GM23338 (cell line): ENCODE results near the gene BANK1. TPM values are rescaled to one million over a fixed set of nuclear protein-coding genes. Genes with fewer than 3 reads are reported as not detected.

Source experiments
- ATAC-seq: fragments of 200-7000 bp; cut with Tn5 transposase; 3 replicates; pipeline ENCODE4 v1.9.1; 2020
- DNase-seq: peaks from one replicate; pipeline ENCODE4 v3.0.0-alpha.2; 2015; ENCODE audit warnings: low spot score
- H2AFZ ChIP-seq: fragments of 200-600 bp; sonication (generic); 2 replicates; pipeline ENCODE4 v1.8.0; 2016; ENCODE audit warnings: antibody characterized with exemption, mild to moderate bottlenecking, moderate library complexity
- H3F3A ChIP-seq: fragments of 200-600 bp; sonication (generic); replicated peaks from 2 replicates; pipeline ENCODE4 v1.8.0; 2017; ENCODE audit warnings: antibody characterized with exemption, mixed run types, low read depth
- H3K27ac ChIP-seq: fragments of 200-600 bp; sonication (generic); 2 replicates; pipeline ENCODE4 v1.6.1; 2016; ENCODE audit warnings: low read depth
- H3K27me3 ChIP-seq: fragments of 200-600 bp; sonication (generic); 2 replicates; pipeline ENCODE4 v1.8.0; 2016; ENCODE audit warnings: mild to moderate bottlenecking, mixed run types, moderate library complexity; ENCODE audit not compliant: insufficient read depth
- H3K36me3 ChIP-seq: fragments of 200-600 bp; sonication (generic); 2 replicates; pipeline ENCODE4 v1.8.0; 2016; ENCODE audit warnings: mild to moderate bottlenecking; ENCODE audit not compliant: insufficient read depth
- H3K4me1 ChIP-seq: fragments of 200-600 bp; sonication (generic); 2 replicates; pipeline ENCODE4 v1.8.0; 2016; ENCODE audit warnings: mild to moderate bottlenecking, moderate library complexity; ENCODE audit not compliant: insufficient read depth
- H3K4me2 ChIP-seq: fragments of 200-600 bp; sonication (generic); 2 replicates; pipeline ENCODE4 v1.7.1; 2017; ENCODE audit warnings: mixed run types
- H3K4me3 ChIP-seq: fragments of 200-600 bp; sonication (generic); 2 replicates; pipeline ENCODE4 v1.6.1; 2016; ENCODE audit warnings: mixed run types
- H3K79me2 ChIP-seq: fragments of 200-600 bp; sonication (generic); replicated peaks from 2 replicates; pipeline ENCODE4 v1.8.0; 2017; ENCODE audit warnings: mild to moderate bottlenecking; ENCODE audit not compliant: insufficient read depth
- H3K9me2 ChIP-seq: fragments of 200-600 bp; sonication (generic); 2 replicates; pipeline ENCODE4 v1.8.0; 2017; ENCODE audit not compliant: insufficient read depth
- H4K20me1 ChIP-seq: fragments of 200-600 bp; sonication (generic); replicated peaks from 2 replicates; pipeline ENCODE4 v1.8.0; 2017; ENCODE audit warnings: mild to moderate bottlenecking; ENCODE audit not compliant: insufficient read depth
- H3K27ac Mint-ChIP-seq: 2 replicates; pipeline ENCODE4 v1.8.0; 2020; ENCODE audit warnings: inconsistent platforms, mild to moderate bottlenecking, moderate library complexity, mixed read lengths
- H3K27me3 Mint-ChIP-seq: 3 replicates; pipeline ENCODE4 v1.8.0; 2022; ENCODE audit warnings: low read depth, mild to moderate bottlenecking, moderate library complexity, mixed read lengths, inconsistent platforms; ENCODE audit not compliant: insufficient read depth, poor library complexity
- H3K36me3 Mint-ChIP-seq: 3 replicates; pipeline ENCODE4 v1.8.0; 2021; ENCODE audit warnings: low read depth, mild to moderate bottlenecking, inconsistent platforms, moderate library complexity, mixed read lengths
- H3K4me1 Mint-ChIP-seq: 3 replicates; pipeline ENCODE4 v1.8.0; 2020; ENCODE audit warnings: mild to moderate bottlenecking, inconsistent platforms, mixed read lengths
- H3K4me3 Mint-ChIP-seq: 3 replicates; pipeline ENCODE4 v1.8.0; 2021; ENCODE audit warnings: moderate library complexity, mild to moderate bottlenecking, inconsistent platforms, mixed read lengths
- H3K9me3 Mint-ChIP-seq: 3 replicates; pipeline ENCODE4 v1.8.0; 2020; ENCODE audit warnings: moderate library complexity, mild to moderate bottlenecking, inconsistent platforms, mixed read lengths
- CREB1 ChIP-seq: fragments of 250-450 bp; sonication (Bioruptor Pico); IDR thresholded peaks from 2 replicates; pipeline ENCODE4 v1.5.0; 2020; ENCODE audit warnings: low read depth, mild to moderate bottlenecking, moderate library complexity
- CTCF ChIP-seq, 2 experiments: fragments of 200-600 bp in 1 of 2; sonication (generic) in 1 of 2; conservative IDR thresholded peaks; 2 replicates each; pipeline versions ENCODE4 v1.5.1 to v1.6.1; 2016 to 2017; ENCODE audit warnings: antibody characterized with exemption in 2 of 2, low read depth in 2 of 2, mild to moderate bottlenecking in 2 of 2, moderate library complexity in 1 of 2
- JUNB ChIP-seq: IDR thresholded peaks from one replicate; pipeline ENCODE4 v1.6.1; 2016; ENCODE audit warnings: antibody characterized with exemption; ENCODE audit not compliant: unreplicated experiment
- NANOG ChIP-seq: IDR thresholded peaks from 2 replicates; pipeline ENCODE4 v1.6.1; 2016; ENCODE audit warnings: antibody characterized with exemption, borderline replicate concordance
- POLR2AphosphoS5 ChIP-seq: IDR thresholded peaks from 2 replicates; pipeline ENCODE4 v1.6.1; 2016; ENCODE audit warnings: antibody characterized with exemption, low read depth
- REST ChIP-seq: IDR thresholded peaks from one replicate; pipeline ENCODE4 v1.6.1; 2018; ENCODE audit warnings: antibody characterized with exemption; ENCODE audit not compliant: unreplicated experiment
- ZNF114 ChIP-seq: fragments of 250-450 bp; sonication (Bioruptor Pico); IDR thresholded peaks from 2 replicates; pipeline ENCODE4 v1.5.0; 2020; ENCODE audit warnings: mild to moderate bottlenecking, moderate library complexity
- ZNF331 ChIP-seq: fragments of 250-450 bp; sonication (Bioruptor Pico); IDR thresholded peaks from 2 replicates; pipeline ENCODE4 v1.5.0; 2020; ENCODE audit warnings: low read depth, mild to moderate bottlenecking, moderate library complexity
- polyA plus RNA-seq: library from polyadenylated mRNA; unstranded; fragments of >200 nt; fragmentation: Nextera tagmentation; extraction: Ambion mirVana; gene quantifications from 2 replicates; pipeline ENCODE4 v1.2.1, GENCODE V29; 2016
- total RNA-seq: library from RNA; depleted of rRNA; stranded (reverse); fragments of >200 nt; shearing (Covaris generic); gene quantifications from 2 replicates; pipeline ENCODE4 v1.2.3, GENCODE V29; 2014
- TF ChIP-seq, protein P1 (sequence below): IDR thresholded peaks from 2 replicates; pipeline ENCODE4 v1.6.1; 2016; ENCODE audit warnings: antibody characterized with exemption
- TF ChIP-seq, protein P2 (sequence below): fragments of 250-450 bp; sonication (Bioruptor Pico); IDR thresholded peaks from 2 replicates; pipeline ENCODE4 v1.5.0; 2020; ENCODE audit warnings: mild to moderate bottlenecking, moderate library complexity

The BANK1 gene
- total and polyA plus RNA-seq, 2 experiments from 2014 or later: 0.86 to 0.87 TPM

DNA sequence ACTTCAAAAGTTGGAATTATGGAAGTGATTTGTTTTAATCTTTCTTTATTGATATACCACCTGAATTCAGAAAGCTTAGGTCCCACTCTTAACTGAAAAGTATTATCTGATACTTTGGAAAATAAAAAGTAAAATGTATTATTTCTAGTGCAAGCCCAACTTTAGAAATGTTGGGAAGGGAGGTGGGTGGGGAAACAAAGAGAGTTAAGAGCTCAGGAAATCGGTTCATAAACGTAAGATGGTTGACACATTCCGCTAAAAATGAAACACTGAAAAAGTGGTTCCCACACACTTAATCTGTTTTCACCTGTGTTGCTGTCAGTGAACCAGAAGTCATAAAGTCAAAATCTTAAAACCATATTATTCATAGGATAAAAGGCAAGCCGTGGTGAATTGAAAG, 237.4 kb downstream of the BANK1 start:
- Mint-ChIP-seq H3K4me1 (no peaks in the 10 kb centered on the region), H3K27me3 (no peaks in the 10 kb centered on the region), H3K27ac (no peak overlapping the region)

More for the DNA sequence above, 237.4 kb downstream of the BANK1 start:
- Mint-ChIP-seq H3K36me3 (no peaks in the 10 kb centered on the region; the same call in 2 of the 3 replicates), H3K9me3 (no peaks in the 10 kb centered on the region), H3K4me3 (no peak overlapping the region)
- Histone ChIP-seq H3K36me3 (no peaks in the 10 kb centered on the region), H2AFZ (no peak overlapping the region), H3K79me2 (no peaks in the 10 kb centered on the region), H3K27ac (no peak overlapping the region), H3K4me3 (no peak overlapping the region), H3K4me2 (no peak overlapping the region), H3K27me3 (no peaks in the 10 kb centered on the region), H3F3A (no peaks in the 10 kb centered on the region), H3K4me1 (no peaks in the 10 kb centered on the region), H3K9me2 (no peaks in the 10 kb centered on the region), H4K20me1 (no peaks in the 10 kb centered on the region)
- ATAC-seq (no peak), DNase-seq (no peak)
- TF ChIP-seq NANOG: no peak
- no peak for TF ChIP-seq ZNF331 (CRISPR knock-in tag)
- TF ChIP-seq, protein P1, sequence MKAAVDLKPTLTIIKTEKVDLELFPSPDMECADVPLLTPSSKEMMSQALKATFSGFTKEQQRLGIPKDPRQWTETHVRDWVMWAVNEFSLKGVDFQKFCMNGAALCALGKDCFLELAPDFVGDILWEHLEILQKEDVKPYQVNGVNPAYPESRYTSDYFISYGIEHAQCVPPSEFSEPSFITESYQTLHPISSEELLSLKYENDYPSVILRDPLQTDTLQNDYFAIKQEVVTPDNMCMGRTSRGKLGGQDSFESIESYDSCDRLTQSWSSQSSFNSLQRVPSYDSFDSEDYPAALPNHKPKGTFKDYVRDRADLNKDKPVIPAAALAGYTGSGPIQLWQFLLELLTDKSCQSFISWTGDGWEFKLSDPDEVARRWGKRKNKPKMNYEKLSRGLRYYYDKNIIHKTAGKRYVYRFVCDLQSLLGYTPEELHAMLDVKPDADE: no peak
- TF ChIP-seq POLR2AphosphoS5: no peak
- TF ChIP-seq ZNF114 (CRISPR knock-in tag): no peak
- TF ChIP-seq REST: no peak
- TF ChIP-seq CREB1 (CRISPR knock-in tag): no peak
- TF ChIP-seq JUNB: no peak
- TF ChIP-seq, protein P2, sequence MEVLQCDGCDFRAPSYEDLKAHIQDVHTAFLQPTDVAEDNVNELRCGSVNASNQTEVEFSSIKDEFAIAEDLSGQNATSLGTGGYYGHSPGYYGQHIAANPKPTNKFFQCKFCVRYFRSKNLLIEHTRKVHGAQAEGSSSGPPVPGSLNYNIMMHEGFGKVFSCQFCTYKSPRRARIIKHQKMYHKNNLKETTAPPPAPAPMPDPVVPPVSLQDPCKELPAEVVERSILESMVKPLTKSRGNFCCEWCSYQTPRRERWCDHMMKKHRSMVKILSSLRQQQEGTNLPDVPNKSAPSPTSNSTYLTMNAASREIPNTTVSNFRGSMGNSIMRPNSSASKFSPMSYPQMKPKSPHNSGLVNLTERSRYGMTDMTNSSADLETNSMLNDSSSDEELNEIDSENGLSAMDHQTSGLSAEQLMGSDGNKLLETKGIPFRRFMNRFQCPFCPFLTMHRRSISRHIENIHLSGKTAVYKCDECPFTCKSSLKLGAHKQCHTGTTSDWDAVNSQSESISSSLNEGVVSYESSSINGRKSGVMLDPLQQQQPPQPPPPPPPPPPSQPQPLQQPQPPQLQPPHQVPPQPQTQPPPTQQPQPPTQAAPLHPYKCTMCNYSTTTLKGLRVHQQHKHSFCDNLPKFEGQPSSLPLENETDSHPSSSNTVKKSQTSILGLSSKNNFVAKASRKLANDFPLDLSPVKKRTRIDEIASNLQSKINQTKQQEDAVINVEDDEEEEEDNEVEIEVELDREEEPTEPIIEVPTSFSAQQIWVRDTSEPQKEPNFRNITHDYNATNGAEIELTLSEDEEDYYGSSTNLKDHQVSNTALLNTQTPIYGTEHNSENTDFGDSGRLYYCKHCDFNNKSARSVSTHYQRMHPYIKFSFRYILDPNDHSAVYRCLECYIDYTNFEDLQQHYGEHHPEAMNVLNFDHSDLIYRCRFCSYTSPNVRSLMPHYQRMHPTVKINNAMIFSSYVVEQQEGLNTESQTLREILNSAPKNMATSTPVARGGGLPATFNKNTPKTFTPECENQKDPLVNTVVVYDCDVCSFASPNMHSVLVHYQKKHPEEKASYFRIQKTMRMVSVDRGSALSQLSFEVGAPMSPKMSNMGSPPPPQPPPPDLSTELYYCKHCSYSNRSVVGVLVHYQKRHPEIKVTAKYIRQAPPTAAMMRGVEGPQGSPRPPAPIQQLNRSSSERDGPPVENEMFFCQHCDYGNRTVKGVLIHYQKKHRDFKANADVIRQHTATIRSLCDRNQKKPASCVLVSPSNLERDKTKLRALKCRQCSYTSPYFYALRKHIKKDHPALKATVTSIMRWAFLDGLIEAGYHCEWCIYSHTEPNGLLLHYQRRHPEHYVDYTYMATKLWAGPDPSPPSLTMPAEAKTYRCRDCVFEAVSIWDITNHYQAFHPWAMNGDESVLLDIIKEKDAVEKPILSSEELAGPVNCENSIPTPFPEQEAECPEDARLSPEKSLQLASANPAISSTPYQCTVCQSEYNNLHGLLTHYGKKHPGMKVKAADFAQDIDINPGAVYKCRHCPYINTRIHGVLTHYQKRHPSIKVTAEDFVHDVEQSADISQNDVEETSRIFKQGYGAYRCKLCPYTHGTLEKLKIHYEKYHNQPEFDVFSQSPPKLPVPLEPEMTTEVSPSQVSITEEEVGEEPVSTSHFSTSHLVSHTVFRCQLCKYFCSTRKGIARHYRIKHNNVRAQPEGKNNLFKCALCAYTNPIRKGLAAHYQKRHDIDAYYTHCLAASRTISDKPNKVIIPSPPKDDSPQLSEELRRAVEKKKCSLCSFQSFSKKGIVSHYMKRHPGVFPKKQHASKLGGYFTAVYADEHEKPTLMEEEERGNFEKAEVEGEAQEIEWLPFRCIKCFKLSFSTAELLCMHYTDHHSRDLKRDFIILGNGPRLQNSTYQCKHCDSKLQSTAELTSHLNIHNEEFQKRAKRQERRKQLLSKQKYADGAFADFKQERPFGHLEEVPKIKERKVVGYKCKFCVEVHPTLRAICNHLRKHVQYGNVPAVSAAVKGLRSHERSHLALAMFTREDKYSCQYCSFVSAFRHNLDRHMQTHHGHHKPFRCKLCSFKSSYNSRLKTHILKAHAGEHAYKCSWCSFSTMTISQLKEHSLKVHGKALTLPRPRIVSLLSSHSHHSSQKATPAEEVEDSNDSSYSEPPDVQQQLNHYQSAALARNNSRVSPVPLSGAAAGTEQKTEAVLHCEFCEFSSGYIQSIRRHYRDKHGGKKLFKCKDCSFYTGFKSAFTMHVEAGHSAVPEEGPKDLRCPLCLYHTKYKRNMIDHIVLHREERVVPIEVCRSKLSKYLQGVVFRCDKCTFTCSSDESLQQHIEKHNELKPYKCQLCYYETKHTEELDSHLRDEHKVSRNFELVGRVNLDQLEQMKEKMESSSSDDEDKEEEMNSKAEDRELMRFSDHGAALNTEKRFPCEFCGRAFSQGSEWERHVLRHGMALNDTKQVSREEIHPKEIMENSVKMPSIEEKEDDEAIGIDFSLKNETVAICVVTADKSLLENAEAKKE: no peak
- no peak for TF ChIP-seq CTCF (conservative IDR thresholded peaks at IDR 0.05; ENCODE audit: low read depth in 2 of 2)
